Stimulated activated CD8-positive, alpha-beta memory T cell treated with anti-CD3 and anti-CD28 coated beads, Interleukin-12 subunit alpha, Interleukin-12 subunit beta, amount 100 ng/mL, for 4 hours (primary cell): ENCODE measurements around the gene LGMN.
"Not testable (repeated sequence)": the region's sequence is repeated elsewhere in the genome, so short reads cannot be mapped to it uniquely, and the experiment has no call there.

ENCODE experiments used
- DNase-seq: peaks from one replicate; pipeline ENCODE4 v3.0.0-alpha.2; 2020; ENCODE audit warnings: low read depth

Gene LGMN

DNA sequence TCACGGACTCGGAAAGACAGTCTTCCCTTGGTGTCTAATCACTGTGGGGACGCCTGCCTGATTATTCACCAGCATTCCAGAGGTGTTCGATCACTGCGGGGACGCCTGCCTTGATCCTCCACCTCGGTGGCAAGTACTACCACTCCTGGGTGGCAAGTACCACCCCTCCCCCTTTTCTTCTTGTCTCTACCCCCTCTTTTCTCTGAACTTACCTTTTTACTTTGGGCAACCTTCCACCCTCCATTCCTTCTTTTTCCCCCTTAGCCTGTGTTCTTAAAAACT, 12.0 kb upstream of the LGMN start:
- no peak for DNase-seq

DNA sequence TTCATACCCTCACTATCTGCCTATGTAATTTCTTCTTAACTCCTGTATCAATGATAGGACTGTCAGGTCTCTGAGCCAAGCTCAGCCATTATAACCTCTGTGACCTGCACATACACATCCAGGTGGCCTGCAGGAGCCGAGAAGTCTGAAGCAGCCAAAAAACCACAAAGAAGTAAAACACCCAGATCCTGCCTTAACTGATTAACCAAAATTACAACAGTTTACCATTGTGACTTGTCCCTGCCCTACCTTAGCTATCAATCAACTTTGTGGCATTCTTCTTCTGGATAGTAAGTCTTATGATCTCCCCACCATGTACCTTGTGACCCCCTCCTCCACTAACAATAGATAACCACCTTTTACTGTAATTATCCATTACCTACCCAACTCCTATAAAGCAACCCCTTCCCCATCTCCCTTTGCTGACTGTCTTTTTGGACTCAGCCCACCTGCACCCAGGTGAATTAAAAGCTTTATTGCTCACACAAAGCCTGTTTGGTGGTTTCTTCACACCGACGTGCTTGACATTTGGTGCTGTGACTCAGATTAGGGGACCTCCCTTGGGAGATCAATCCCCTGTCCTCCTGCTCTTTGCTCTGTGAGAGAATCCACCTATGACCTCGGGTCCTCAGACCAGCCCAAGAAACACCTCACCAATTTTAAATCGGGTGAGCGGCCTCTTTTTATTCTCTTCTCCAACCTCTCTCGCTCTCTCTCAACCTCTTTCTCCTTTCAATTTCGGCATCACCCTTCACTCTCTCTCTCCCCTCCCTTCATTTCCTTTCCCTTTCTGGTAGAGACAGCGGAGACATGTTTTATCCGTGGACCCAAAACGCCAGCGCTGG, 11.5 kb upstream of the LGMN start:
- no peak for DNase-seq

DNA sequence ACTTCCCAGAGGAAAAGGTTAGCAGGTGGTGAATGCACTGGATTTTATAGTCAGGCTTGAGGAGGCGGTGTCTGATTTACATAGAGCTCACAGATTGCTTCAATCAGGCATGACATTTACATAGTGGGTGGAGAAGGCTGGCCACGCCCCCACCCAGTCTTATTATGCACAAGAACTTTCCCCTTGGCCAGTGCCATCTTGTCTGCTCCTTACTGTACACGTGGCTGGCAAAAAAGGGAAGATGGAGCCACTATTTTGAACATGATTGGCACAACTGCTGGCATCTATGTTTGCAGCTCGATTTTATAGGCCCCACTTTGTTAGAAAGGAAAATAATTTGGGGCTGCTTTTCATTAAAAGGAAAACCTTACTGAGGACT, 10.9 kb upstream of the LGMN start:
- no peak for DNase-seq

DNA sequence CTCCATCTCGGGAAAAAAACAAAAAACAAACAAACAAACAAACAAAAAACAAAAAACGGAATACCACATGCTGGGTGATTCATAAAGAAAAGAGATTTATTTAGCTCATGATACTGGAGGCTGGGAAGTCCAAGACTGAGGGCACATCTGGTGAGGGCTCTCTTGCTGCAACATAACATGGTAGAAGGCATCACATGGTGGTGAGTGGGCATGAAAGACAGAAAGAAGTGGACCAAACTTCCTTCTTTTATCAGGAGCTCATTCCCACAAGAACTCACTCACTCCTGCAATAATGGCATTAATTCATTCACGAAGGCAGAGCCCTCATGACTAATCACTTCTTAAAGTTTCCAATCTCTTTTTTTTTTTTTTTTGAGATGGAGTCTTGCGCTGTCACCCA, 8.0 kb upstream of the LGMN start:
- no peak for DNase-seq

DNA sequence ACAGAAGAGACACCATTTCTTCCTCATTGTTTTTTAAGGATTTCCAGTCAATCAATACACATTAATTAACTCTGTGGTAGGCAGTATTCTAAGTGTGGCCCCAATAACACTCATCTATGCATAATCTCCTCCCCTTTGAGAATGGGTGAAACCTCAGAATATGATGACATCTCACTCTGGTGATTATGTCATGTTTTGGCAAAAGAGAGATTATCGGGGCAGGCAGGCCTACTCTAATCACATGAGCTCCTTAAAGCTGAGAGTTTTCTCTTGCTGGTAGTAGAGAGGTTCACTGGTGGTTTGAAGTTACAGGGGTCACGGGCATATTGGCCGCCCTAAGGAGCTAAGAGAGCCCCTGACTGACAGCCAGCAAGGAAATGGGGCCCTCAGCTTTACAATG, 7.1 kb upstream of the LGMN start:
- DNase-seq, result no peak

DNA sequence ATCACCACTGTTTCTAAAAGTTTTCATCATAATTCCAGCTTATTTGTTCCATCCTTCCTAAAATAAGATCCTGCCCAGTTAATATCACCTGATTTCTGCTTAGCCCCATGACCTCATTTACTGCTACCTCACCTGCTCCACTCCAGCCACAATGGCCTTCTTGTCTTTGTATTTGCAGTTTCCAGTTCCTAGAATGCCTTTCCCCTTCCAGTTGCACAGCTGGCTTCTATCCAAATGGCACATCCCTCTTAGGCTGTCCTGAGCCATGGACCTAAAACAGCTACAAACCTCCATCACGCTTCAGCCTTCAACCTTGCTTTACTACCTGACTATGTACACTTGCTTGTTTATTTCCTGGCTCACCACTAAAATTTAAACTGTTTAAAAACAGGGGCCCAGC, 6.5 kb upstream of the LGMN start:
- no peak for DNase-seq

DNA sequence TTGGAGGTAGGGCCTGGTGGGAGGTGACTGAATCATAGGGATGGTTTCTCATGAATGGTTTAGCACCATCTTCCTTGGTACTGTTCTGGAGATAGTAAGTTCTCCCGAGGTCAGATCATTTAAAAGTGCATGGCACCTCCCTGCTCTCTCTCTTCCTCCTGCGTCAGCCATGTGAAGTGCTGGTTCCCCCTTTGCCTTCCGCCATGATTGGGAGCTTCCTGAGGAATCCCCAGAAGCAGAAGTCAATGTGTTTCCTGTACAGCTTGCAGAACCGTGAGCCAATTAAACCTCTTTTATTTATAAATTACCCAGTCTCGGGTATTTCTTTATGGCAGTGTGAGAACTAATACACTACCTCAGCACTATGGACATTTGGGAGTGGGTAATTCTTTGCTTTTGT, 4.8 kb upstream of the LGMN start:
- no peak for DNase-seq

DNA sequence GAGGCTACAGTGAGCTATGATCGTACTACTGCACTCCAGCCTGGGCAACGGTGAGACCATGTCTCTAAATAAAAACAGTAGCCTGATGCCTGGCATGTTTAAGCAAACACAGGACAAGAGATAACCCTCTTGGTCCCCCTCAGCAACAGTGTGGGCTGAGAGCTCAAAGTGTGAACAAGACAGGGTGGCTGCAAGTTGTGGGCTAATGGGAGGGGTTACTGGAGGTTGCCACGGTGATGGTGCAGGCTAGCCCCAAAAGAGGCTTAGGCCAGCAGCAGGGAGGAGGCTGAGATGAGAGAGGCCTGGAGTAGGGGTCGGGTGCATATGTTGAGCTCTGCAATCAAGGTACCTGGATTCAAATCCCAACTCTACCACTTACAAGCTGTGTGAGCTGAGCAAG, 3.4 kb upstream of the LGMN start:
- no peak for DNase-seq

DNA sequence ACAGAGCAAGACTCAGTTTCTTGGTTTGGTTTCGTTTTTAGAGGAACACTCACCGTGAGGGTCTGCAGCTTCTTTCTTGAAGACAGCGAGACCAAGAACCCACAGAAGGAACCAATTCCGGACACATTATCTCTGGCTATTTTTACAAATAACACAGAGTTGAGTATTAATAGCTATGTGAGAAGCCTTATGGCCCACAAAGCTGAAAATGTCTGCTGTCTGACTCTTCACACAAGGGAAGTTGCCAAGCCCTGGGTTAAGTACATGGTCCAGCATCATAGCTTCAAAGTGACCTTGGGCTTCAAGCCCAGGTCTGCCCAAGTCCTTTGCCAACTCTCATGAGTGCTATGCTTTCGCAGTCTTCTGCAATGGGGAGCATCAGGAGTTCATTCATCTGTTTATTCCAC, 2.6 kb upstream of the LGMN start:
- DNase-seq, result no peak

DNA sequence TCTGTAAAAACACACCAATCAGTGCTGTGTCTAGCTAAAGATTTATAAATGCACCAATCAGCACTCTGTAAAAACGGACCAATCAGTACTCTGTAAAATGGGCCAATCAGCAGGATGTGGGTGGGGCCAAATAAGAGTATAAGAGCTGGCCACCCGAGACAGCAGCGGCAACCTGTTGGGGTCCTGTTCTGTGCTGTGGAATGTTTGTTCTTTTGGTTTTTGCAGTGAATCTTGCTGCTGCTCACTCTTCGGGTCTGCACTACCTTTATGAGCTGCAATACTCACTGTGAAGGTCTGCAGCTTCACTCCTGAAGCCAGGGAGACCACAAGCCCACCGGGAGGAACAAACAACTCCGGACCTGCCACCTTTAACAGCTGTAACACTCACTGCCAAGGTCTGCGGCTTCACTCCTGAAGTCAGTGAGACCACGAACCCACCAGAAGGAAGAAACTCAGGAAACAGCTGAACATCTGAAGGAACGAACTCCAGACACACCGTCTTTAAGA, 1.8 kb upstream of the LGMN start:
- DNase-seq, result not testable (repeated sequence)

DNA sequence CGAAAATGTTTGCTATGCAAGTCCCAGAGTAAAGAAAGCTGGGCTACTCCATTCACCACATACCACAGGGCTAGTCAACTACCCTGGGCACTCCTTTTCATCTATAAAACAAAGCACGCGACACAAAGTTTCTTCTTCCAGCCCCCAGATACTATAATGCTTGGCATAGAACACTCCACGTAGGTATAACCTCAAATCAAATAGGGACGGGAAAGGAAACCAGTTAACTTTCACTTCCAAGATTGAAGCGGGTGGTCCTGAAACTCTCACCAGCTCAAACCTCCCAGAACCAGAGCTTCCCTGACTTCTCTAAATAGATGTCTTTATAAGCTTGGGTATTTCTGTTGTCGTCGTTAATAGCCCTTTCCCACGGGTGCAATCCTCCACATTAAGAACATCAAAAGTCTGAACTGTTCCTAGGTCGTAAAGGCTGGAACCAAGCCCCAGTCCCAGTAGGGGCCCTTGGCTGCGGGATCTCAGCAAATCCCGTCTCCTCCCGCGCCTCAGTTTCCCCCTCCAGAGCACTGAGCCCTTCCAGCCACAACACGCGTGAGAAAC, 647 bp downstream of the LGMN start:
- no peak for DNase-seq

DNA sequence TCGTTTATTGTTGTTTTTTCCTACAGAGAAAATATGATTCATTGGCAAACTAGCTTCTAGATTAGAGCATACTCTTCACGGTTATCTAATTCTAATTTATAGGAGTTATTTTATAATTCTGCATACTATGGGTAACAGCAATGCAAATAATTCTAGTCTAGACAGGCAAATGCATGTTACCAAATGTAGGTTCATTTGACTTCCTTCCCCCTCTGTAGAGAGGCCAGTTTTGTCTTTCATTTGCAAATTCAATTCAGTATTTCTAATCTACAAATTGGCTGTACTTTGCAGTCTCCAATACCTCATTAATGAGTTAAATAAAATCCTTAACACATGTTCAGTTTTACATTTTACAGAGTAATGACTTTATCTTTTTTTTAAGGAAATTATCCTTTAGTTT, 4.2 kb downstream of the LGMN start:
- no peak for DNase-seq

DNA sequence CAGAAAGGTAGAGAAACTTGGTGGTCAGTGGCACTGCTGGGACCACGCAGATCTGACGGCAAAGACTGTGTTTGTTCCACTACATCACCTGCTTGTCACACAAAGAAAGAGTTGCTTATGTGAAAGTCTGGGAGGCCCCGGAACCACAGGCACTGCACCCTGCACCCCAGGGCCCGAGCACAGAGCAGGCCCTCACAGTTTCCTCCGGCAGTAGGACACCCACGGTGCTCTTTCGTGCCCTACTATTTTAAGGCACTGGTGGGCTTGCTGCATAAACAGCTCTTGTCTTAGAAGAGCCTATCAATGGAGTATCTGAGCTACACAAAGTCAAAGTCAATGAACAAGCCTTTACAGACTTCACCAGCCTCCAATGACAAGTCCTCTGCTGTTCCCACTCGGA, 8.0 kb downstream of the LGMN start:
- no peak for DNase-seq

DNA sequence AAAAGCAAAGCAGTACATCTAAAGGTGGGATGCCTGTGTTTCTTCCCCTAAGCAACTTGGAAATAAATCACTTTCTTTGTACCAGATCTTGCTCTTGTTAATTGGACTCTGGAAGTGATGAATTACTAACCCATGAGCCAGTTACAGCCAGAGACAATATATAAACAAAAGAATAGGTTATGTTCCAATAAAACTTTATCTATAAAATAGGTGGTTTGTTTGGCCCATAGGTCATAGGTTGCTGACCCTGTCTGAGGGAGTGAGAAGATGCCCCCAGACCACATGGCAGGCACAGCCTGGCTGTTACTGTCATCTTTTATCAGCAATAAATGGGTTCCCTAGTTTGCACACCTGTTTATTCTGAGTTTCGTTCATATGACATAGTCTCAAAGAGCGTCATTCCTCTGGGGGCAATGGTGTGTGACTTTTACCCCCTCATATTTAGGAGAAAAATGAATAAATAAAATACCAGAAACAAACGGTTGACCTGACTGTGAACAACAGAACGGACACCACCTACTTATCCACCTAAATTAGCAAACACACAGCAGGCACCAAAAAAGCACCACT, 10.7 kb downstream of the LGMN start:
- DNase-seq, result no peak

DNA sequence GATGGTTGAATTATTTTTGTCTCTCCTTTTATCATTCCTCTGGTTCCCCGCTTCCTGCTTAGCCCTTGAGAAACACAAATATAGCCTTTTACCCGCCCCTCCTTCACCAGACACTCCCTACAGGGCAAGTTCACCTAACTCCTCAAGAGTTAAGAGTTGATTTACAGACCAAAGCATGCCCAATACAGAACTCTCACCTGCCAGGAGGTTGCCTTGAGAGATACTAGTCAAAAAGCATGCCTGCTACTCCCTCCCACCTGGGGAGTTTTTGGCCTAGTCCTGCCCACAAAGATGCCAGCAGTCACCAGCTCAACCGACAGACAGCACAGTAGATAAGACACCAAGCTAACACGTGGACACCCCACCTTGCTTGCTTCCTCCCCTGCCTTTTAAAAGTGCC, 11.2 kb downstream of the LGMN start:
- no peak for DNase-seq

DNA sequence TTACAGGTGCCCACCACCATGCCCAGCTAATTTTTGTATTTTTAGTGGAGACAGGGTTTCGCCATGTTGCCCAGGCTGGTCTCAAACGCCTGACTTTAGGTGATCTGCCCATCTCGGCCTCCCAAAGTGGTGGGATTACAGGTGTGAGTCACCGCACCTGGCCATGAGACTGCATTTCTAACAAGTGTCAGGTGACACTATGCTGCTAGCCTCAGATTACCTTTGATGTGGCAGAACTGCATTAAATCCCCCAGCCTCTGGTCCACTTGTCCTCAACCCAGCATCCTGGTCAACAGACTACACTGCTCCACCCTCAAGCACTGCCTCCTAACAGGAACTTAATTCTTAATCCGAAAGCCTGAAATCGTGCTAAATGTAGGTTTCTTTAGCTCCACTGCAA, 13.1 kb downstream of the LGMN start:
- no peak for DNase-seq

DNA sequence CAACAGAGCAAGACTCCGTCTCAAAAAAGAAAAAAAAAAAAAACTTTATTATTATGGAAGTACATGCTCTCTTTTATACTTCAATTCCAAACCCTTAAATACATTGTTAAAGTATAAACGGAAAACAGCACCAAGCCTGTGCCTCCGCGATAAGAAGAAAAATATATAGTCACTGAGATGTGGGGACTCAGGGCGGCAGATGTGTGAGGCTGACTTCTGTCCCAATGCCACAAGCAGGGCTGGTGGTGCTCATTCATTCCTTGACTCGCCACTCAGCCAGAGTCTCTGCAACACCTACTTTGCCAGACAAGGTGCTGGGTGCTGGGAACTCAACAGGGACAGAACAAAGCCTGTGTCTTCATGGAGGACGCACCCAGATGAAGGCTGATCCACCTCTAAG, 13.8 kb downstream of the LGMN start:
- no peak for DNase-seq

DNA sequence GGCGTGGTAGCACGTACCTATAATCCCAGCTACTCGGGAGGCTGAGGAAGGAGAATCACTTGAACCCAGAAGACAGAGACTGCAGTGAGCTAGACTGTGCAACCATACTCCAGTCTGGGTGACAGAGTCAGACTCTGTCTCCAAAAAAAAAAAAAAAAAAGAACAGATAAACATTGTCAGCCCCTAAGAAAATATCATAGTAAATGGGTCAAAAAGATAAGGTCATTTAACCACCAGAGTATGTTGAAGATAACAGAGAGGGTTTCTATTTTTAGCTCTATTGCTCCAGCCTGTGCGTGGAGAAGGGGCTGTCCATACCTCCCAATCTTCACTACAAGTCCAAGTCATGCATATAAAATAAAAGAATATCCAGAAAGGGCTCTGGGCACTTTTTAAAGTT, 15.4 kb downstream of the LGMN start:
- DNase-seq, result no peak

DNA sequence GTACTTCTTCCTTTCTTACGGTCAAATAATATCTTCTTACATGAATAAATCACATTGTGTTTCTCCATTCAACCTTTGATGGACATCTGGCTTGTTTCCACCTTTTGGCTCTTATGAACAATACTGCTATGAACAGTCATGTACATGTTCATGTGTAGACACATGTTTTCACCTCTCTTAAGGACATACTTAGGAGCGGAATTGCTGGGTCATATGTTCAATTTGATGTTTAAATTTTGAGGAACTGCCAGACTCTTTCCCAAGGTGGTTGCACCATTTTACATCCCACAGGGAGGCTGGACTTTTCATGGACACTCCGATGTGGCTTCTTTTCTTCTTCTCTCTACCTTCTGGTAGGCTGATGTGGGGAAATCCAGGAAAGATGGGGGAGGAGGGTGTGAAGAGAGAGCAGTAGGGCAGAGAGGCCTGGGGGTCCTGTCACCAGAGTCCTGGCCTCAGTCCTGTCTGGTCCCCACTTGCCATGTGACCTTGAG, 16.8 kb downstream of the LGMN start:
- DNase-seq, result no peak

DNA sequence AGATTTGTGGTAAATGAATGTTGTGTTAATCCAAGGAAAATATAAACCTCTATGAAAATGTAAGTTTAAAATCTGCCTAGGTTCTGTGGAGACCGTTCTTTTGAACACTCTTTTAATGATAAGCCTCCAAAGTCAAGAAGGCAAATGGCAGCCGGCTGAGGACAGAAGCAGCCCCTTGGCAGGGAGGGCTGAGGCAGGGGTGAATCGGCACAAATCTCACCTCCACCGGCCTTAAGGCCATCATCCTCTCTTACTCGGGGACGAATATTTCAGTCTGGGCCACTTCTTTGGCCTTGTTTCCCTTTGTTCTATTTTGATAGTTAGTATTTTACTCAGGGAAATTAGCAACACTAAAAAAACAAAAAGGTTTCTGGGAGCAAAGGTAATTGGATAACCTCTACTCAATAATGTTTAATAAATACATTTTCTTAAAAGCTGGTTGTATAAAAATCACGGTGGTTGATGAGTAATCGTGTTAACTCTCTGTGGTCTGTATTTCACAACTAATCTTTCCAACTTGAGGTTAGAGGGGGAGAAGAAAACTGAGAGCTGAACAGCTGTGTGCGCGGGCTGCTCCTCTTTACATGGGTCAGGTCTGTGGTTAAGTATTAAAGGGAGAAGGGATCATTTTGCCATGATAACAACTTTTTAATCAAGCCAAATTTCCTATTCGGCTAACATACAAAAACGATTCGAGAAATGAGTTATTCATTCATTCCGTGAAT, 18.6 kb downstream of the LGMN start:
- DNase-seq, result no peak

DNA sequence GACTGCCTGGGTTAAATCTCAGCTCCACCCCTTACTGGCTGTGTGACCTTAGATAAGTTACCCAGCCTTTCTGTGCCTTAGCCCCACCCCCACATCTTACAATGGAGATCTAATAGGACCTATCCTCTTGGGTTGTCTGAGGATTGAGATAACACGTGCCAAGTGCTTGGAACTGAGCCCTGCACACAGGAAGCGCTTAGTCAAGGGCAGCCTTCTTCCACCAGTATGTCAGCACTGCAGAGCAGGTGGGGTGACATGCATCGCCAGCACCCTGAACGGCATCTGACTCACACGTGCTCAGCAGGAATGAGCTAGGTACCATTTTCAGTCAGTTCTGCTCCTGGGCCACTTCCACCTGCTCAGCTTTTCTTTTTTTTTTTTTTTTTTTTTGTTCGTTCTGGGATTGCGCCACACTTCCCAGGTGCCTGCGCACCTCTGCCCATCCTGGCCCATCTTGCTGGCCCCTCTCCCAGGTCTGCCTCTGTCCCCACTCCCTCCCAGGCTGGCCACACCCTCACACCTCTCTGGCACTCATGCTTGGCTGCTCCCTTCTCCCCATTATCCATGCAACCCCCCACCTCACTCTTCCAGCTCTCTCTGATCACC, 19.6 kb downstream of the LGMN start:
- DNase-seq, result no peak

DNA sequence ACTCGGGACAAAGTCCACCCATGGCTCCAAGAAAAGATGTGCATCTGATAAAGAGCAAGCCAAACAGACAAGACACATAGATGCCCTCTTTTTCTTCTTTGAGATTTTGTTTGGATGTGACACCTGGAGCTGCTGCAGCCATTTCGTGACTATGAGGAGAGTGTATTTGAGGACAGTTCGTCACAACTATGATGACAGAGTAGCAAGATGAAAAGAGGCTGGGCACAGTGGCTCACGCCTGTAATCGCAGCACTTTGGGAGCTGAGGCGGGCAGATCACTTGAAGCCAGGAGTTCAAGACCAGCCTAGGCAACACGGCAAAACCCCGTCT, 21.5 kb downstream of the LGMN start:
- no peak for DNase-seq
